Skeletal muscle cell (primary cell): ENCODE results near the gene ADARB2.

Source experiments
- DNase-seq: peaks from one replicate; pipeline ENCODE4 v3.0.0-alpha.2; 2010; ENCODE audit warnings: low read depth
- H3K4me3 ChIP-seq: 2 replicates; pipeline ENCODE4 v1.5.1; 2011; ENCODE audit warnings: low read depth, mild to moderate bottlenecking, control low read depth, low read length, moderate library complexity

Gene ADARB2

GRCh38 chr10:1579141-1579491, 158.2 kb downstream of the ADARB2 start:
- no peak for DNase-seq
- no peak overlapping the region for H3K4me3 ChIP-seq

- no peak overlapping the region for H3K4me3 ChIP-seq
- DNase-seq: no peak
Observed at GRCh38 chr10:1578392-1579140, 158.8 kb downstream of the ADARB2 start.

GRCh38 chr10:1577945-1578344, 159.4 kb downstream of the ADARB2 start:
- no peak overlapping the region for H3K4me3 ChIP-seq
- no peak for DNase-seq

- no peak for DNase-seq
- H3K4me3 ChIP-seq: no peak overlapping the region
Observed at GRCh38 chr10:1577373-1577770, 160.0 kb downstream of the ADARB2 start.

- H3K4me3 ChIP-seq: no peak overlapping the region
- DNase-seq: no peak
Observed at GRCh38 chr10:1576467-1577372, 160.6 kb downstream of the ADARB2 start.

- no peak overlapping the region for H3K4me3 ChIP-seq
- no peak for DNase-seq
Observed at GRCh38 chr10:1575481-1576244, 161.7 kb downstream of the ADARB2 start.

- no peak for DNase-seq
- no peak overlapping the region for H3K4me3 ChIP-seq
Observed at GRCh38 chr10:1574719-1575118, 162.6 kb downstream of the ADARB2 start.

GRCh38 chr10:1573981-1574380, 163.3 kb downstream of the ADARB2 start:
- DNase-seq: no peak

GRCh38 chr10:1573334-1573969, 163.9 kb downstream of the ADARB2 start:
- DNase-seq: no peak
- H3K4me3 ChIP-seq: no peak overlapping the region

More at GRCh38 chr10:1573981-1574380, 163.3 kb downstream of the ADARB2 start:
- no peak overlapping the region for H3K4me3 ChIP-seq

GRCh38 chr10:1572519-1573333, 164.6 kb downstream of the ADARB2 start:
- no peak for DNase-seq
- no peak overlapping the region for H3K4me3 ChIP-seq

- DNase-seq: no peak
- H3K4me3 ChIP-seq: no peak overlapping the region
Observed at GRCh38 chr10:1571587-1572237, 165.6 kb downstream of the ADARB2 start.

- DNase-seq: no peak
- H3K4me3 ChIP-seq: no peak overlapping the region
Observed at GRCh38 chr10:1570416-1571051, 166.8 kb downstream of the ADARB2 start.

- H3K4me3 ChIP-seq: no peak overlapping the region
- DNase-seq: no peak
Observed at GRCh38 chr10:1569208-1569607, 168.1 kb downstream of the ADARB2 start.

GRCh38 chr10:1567742-1568495, 169.4 kb downstream of the ADARB2 start:
- H3K4me3 ChIP-seq: no peak overlapping the region
- DNase-seq: no peak

GRCh38 chr10:1567152-1567551, 170.2 kb downstream of the ADARB2 start:
- no peak for DNase-seq

GRCh38 chr10:1564791-1565190, 172.5 kb downstream of the ADARB2 start:
- no peak overlapping the region for H3K4me3 ChIP-seq
- no peak for DNase-seq

More at GRCh38 chr10:1567152-1567551, 170.2 kb downstream of the ADARB2 start:
- H3K4me3 ChIP-seq: no peak overlapping the region

- no peak overlapping the region for H3K4me3 ChIP-seq
- no peak for DNase-seq
Observed at GRCh38 chr10:1563028-1563427, 174.3 kb downstream of the ADARB2 start.
